Activated naive CD8-positive, alpha-beta T cell treated with anti-CD3 and anti-CD28 coated beads, Interleukin-2, amount 50 U/mL, for 24 hours (primary cell): Measurements from ENCODE around the gene WDR83.
A peak's percentile ranks its signal among the peaks of the same experiment; 100 is the strongest.

ENCODE experiments used
- ATAC-seq: fragments of 150-1000 bp; cut with Tn5 transposase; one replicate; pipeline ENCODE4 v1.10.0; 2021
- DNase-seq: peaks from one replicate; pipeline ENCODE4 v3.0.0; 2021
- H3K27ac Mint-ChIP-seq: one replicate; pipeline ENCODE4 v1.8.0; 2021; ENCODE audit warnings: mild to moderate bottlenecking, mixed read lengths
- H3K27me3 Mint-ChIP-seq: one replicate; pipeline ENCODE4 v1.8.0; 2021; ENCODE audit warnings: mixed read lengths
- H3K36me3 Mint-ChIP-seq: one replicate; pipeline ENCODE4 v1.8.0; 2021; ENCODE audit warnings: low read depth, mixed read lengths
- H3K4me1 Mint-ChIP-seq: one replicate; pipeline ENCODE4 v1.8.0; 2021; ENCODE audit warnings: mixed read lengths
- H3K4me3 Mint-ChIP-seq: one replicate; pipeline ENCODE4 v1.8.0; 2021; ENCODE audit warnings: mild to moderate bottlenecking, moderate library complexity, mixed read lengths
- H3K9me3 Mint-ChIP-seq: one replicate; pipeline ENCODE4 v1.8.0; 2021; ENCODE audit warnings: mixed read lengths

Gene WDR83

DNA sequence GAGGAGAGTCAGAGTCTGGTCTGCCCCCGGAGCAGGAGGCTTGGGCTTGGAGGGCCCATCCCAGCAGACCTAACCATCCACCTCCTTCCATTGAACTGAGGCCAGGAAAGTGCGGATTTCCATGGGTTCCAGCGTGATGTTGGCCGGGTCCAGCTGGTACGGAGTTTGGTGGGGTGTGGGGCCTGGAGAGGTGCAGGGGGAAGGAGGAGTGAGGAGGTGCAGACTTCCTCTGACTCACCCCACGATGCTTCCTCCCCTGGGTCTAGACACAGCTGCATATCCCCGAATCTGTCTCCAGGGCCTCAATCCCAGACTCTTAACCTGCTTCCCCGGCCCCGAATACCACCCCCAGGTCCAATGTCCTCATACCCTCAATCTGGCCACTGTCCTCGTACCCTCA lies 20.1 kb upstream of the WDR83 start:
- Mint-ChIP-seq H3K27ac (no peak overlapping the region), H3K4me1 (no peaks in the 10 kb centered on the region), H3K4me3 (no peak overlapping the region), H3K36me3 (peaks cover 12% of the 10 kb centered on the region), H3K27me3 (no peaks in the 10 kb centered on the region), H3K9me3 (no peaks in the 10 kb centered on the region)
- no peak for DNase-seq
- ATAC-seq = no peak

GRCh38 chr19:12647047-12647446 lies 19.6 kb upstream of the WDR83 start:
- H3K4me1 Mint-ChIP-seq = no peaks in the 10 kb centered on the region
- ATAC-seq (no peak), DNase-seq (no peak)
- H3K9me3 Mint-ChIP-seq = no peaks in the 10 kb centered on the region
- no peak overlapping the region for H3K27ac Mint-ChIP-seq
- no peaks in the 10 kb centered on the region for H3K27me3 Mint-ChIP-seq
- H3K4me3 Mint-ChIP-seq = no peak overlapping the region
- peaks cover 12% of the 10 kb centered on the region for H3K36me3 Mint-ChIP-seq

- Mint-ChIP-seq H3K9me3 (no peaks in the 10 kb centered on the region), H3K27ac (no peak overlapping the region), H3K4me3 (no peak overlapping the region), H3K4me1 (no peaks in the 10 kb centered on the region), H3K36me3 (peaks cover 14% of the 10 kb centered on the region), H3K27me3 (no peaks in the 10 kb centered on the region)
- DNase-seq = peak; percentile 59
- peak; percentile 47 for ATAC-seq
These were observed 19.0 kb upstream of the WDR83 start for GRCh38 chr19:12647490-12648071.

DNA sequence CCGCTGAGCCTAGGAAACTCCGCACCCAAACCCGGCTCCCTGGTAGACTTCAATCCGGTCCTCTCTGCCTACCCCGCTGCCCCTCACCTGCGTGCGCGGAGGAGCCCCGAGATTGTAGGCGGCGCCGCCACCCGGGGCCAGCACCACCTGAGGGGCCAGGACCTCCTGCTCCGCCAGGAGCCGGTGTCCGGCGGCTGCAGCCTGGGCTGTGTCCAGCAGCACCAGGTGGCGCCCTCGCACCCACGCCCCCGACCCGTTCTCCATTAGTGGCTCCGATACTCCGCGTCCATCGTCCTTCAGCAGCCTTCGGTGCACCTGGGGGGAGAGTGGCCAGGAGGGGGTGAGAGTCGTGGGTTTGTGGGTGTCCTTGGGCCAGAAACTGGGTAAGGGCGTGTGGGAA lies 18.5 kb upstream of the WDR83 start:
- ATAC-seq (no peak), DNase-seq (no peak)
- H3K9me3 Mint-ChIP-seq = no peaks in the 10 kb centered on the region
- peaks cover 14% of the 10 kb centered on the region for H3K36me3 Mint-ChIP-seq
- H3K4me3 Mint-ChIP-seq = no peak overlapping the region
- no peaks in the 10 kb centered on the region for H3K27me3 Mint-ChIP-seq
- H3K4me1 Mint-ChIP-seq = no peaks in the 10 kb centered on the region
- no peak overlapping the region for H3K27ac Mint-ChIP-seq

DNA sequence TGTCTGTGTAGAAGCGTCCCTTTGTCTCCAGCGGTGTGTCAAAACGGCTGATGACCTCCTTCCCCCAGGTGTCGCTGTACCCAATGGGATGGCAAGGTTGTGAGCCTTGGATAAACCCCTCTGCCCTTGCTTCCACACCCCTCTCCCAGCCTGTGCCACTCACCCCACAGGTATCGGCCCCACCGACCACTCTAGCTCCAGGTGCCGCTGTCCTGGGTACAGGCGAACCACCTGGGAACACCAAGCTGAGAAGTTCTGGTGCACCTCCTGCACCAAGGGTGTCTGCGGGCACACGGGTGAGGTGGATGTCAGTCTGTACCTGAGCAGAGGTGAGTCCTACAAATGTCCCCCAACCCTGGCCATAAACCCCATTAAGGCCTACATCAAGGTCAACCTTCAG lies 16.7 kb upstream of the WDR83 start:
- no peaks in the 10 kb centered on the region for H3K27me3 Mint-ChIP-seq
- no peaks in the 10 kb centered on the region for H3K9me3 Mint-ChIP-seq
- DNase-seq (no peak), ATAC-seq (no peak)
- H3K4me3 Mint-ChIP-seq = no peak overlapping the region
- peaks cover 16% of the 10 kb centered on the region for H3K36me3 Mint-ChIP-seq
- no peaks in the 10 kb centered on the region for H3K4me1 Mint-ChIP-seq
- H3K27ac Mint-ChIP-seq = no peak overlapping the region

DNA sequence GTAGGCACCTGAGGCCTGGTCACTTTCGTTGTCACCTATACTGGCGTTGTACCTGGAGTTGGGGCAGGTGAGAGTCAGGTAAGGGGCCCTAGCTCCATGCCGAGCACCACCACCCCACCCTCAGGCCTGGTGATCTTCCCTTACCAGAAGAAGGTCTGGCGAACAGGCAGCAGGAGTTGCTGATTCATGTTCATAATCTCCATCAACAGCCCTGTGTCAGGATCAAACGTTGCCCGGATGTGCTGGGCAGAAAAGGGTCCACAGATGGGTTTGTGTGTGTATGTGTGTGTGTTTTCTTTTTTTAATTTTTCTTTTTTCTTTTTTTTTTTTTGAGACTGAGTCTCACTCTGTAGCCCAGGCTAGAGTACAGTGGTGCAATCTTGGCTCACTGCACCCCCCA lies 14.4 kb upstream of the WDR83 start:
- no peaks in the 10 kb centered on the region for H3K4me1 Mint-ChIP-seq
- peaks cover 34% of the 10 kb centered on the region for H3K36me3 Mint-ChIP-seq
- no peak overlapping the region for H3K27ac Mint-ChIP-seq
- no peaks in the 10 kb centered on the region for H3K27me3 Mint-ChIP-seq
- ATAC-seq = no peak
- no peak for DNase-seq
- no peaks in the 10 kb centered on the region for H3K9me3 Mint-ChIP-seq
- H3K4me3 Mint-ChIP-seq = no peak overlapping the region

GRCh38 chr19:12655546-12655945 lies 11.1 kb upstream of the WDR83 start:
- no peaks in the 10 kb centered on the region for H3K9me3 Mint-ChIP-seq
- no peaks in the 10 kb centered on the region for H3K4me1 Mint-ChIP-seq
- no peak overlapping the region for H3K4me3 Mint-ChIP-seq
- H3K36me3 Mint-ChIP-seq = peaks cover 41% of the 10 kb centered on the region
- ATAC-seq = no peak
- H3K27ac Mint-ChIP-seq = no peak overlapping the region
- no peak for DNase-seq
- no peaks in the 10 kb centered on the region for H3K27me3 Mint-ChIP-seq

DNA sequence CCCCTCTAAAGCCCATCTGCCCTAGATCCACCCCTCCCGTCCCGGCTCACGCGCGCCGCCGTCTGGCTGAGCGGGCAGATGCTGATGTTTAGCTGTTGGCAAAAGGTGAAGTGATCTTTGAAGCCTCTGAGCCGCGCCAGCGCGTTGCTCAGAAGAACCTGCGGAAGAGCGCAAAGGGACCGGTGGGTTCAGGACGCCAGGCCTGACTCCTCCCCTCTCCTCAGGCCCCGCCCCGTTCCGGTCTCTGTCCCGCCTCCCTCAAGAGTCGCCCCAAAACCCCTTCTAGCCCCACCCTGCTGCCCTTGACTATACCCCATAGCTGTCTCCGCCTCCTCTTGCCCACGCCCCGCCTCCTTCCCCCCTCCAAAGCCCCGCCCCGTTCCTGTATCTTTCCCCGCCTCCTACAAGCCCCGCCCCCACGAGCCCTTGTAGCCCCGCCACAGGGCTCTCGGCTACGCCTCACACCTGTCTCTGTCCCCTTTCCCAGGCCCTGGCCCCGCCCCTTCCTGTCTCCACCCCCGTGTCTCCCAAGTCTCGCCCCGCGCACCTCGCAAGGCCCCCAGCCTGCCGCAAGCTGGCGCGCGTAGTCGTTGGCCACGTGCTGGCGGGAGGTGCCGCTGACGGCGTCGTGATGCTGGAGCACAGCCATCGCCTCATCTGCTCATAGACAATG lies 9.6 kb upstream of the WDR83 start:
- Mint-ChIP-seq H3K4me1 (no peaks in the 10 kb centered on the region), H3K27me3 (no peaks in the 10 kb centered on the region), H3K4me3 (no peak overlapping the region), H3K9me3 (no peaks in the 10 kb centered on the region), H3K36me3 (peaks cover 49% of the 10 kb centered on the region), H3K27ac (no peak overlapping the region)
- DNase-seq = peak; percentile 57
- ATAC-seq = peak; percentile 43

DNA sequence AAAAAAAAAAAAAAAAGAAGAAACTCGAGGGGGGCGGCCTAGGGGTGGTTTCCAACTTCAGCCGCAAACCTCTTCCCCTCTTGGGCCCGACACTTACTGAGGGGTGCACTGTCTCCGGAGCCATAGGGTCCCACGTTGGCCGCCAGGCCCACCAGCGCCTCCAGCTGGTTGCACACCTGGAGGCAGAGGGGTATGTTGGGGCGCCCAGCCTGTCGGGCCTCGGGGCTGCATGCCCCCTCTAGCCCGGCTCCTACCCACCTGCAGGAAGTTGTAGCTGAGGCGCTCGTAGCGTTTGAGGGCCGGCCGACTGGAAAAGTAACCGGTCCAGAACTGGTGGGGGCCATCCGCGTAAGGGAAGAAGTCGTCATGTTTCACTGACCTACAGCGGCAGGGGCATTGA lies 8.6 kb upstream of the WDR83 start:
- H3K9me3 Mint-ChIP-seq = no peaks in the 10 kb centered on the region
- H3K4me1 Mint-ChIP-seq = no peaks in the 10 kb centered on the region
- H3K27ac Mint-ChIP-seq = no peak overlapping the region
- peaks cover 49% of the 10 kb centered on the region for H3K36me3 Mint-ChIP-seq
- H3K27me3 Mint-ChIP-seq = no peaks in the 10 kb centered on the region
- no peak overlapping the region for H3K4me3 Mint-ChIP-seq
- DNase-seq (no peak), ATAC-seq (no peak)

GRCh38 chr19:12660980-12661379 lies 5.6 kb upstream of the WDR83 start:
- Mint-ChIP-seq H3K4me3 (no peak overlapping the region), H3K27ac (no peak overlapping the region), H3K27me3 (no peaks in the 10 kb centered on the region), H3K4me1 (peaks cover 17% of the 10 kb centered on the region), H3K9me3 (no peaks in the 10 kb centered on the region), H3K36me3 (peaks cover 48% of the 10 kb centered on the region)
- ATAC-seq = no peak
- DNase-seq = no peak

- DNase-seq (no peak), ATAC-seq (no peak)
- peak overlapping the region; percentile 96 for H3K4me3 Mint-ChIP-seq
- H3K27ac Mint-ChIP-seq = peak overlapping the region; percentile 96
- peaks cover 43% of the 10 kb centered on the region for H3K4me1 Mint-ChIP-seq
- H3K36me3 Mint-ChIP-seq = peaks cover 39% of the 10 kb centered on the region
- no peaks in the 10 kb centered on the region for H3K27me3 Mint-ChIP-seq
- no peaks in the 10 kb centered on the region for H3K9me3 Mint-ChIP-seq
These were observed 2.0 kb upstream of the WDR83 start for GRCh38 chr19:12664406-12665280.

DNA sequence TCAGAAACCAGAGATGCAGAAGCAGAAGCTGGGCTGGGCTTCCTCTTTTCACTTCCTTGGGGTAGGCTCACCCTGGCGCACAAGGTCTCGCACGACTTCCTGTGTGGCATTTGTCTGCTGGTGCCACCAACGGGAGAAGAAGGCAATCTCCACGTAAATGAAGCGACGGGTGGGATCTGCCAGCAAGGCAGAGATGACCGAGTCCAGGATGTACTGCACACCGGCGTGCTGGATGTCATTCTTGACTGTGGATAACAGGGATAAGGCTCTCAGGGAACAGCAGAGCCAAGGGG lies 1.4 kb upstream of the WDR83 start:
- Mint-ChIP-seq H3K9me3 (no peaks in the 10 kb centered on the region), H3K36me3 (peaks cover 35% of the 10 kb centered on the region), H3K4me1 (peaks cover 46% of the 10 kb centered on the region), H3K27me3 (no peaks in the 10 kb centered on the region), H3K4me3 (peak overlapping the region; percentile 96), H3K27ac (peak overlapping the region; percentile 96)
- peak; percentile 30 for ATAC-seq
- peak; percentile 66 for DNase-seq

DNA sequence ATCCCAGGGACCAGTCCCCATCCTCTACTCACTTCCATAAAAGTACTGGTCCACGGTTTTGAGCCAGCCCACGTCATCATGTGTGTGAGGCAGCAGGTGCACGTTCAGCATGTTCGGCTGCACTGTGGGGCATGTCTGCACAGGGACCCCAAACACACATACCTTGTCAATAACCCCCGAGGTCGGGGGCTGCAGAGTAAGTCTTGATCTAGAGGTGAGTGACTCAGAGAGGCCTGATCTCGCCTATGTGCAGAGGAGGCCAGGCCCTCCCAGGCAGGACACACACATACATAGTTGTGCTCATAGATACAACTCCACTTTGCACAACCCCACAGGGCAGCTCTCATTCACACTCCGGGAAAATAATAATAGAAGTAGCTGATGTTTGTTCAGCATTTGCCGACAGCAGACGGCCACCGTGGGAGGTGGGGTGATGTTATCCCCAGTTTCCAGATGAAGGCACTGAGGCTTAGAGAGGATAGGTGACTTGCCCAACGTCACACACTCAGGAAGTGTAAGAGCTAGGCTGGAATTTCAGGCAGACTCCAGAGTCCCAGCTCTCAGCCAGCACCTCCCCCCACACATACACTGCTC lies 839 bp upstream of the WDR83 start:
- Mint-ChIP-seq H3K4me3 (peak overlapping the region; percentile 96), H3K27me3 (no peaks in the 10 kb centered on the region), H3K9me3 (no peaks in the 10 kb centered on the region), H3K27ac (peak overlapping the region; percentile 96), H3K4me1 (peaks cover 50% of the 10 kb centered on the region), H3K36me3 (peaks cover 32% of the 10 kb centered on the region)
- DNase-seq (peak; percentile 41), ATAC-seq (peak; percentile 31)

GRCh38 chr19:12667731-12668302 lies 1.2 kb downstream of the WDR83 start:
- DNase-seq (no peak), ATAC-seq (no peak)
- H3K27ac Mint-ChIP-seq = peak overlapping the region; percentile 98
- H3K27me3 Mint-ChIP-seq = no peaks in the 10 kb centered on the region
- H3K4me3 Mint-ChIP-seq = peak overlapping the region; percentile 96
- no peaks in the 10 kb centered on the region for H3K9me3 Mint-ChIP-seq
- peaks cover 56% of the 10 kb centered on the region for H3K4me1 Mint-ChIP-seq
- H3K36me3 Mint-ChIP-seq = peaks cover 28% of the 10 kb centered on the region
